Measurements from ENCODE around the gene SPATA9. TPM values are rescaled to one million over a fixed set of nuclear protein-coding genes. Genes with fewer than 3 reads are reported as not detected.
A peak's percentile ranks its signal among the peaks of the same experiment; 100 is the strongest.

The SPATA9 gene
- total RNA-seq, 2 donors from 2014 or later = 0.70 to 2.0 TPM

- DNase-seq = no peak
- WGBS, 2 experiments (ENCODE audit: insufficient coverage in 1 of 2, insufficient read length in 1 of 2) = 86 to 88% methylated on average over 1 to 2 of the region's 2 CpGs
- H3K27ac ChIP-seq (ENCODE audit: low read depth, low read length) = no peak overlapping the region
These were observed 45.0 kb upstream of the SPATA9 start for GRCh38 chr5:95727764-95728191.

GRCh38 chr5:95726811-95727763 lies 44.3 kb upstream of the SPATA9 start:
- Mint-ChIP-seq H3K36me3 (ENCODE audit: low read depth) (peaks cover 4% of the 10 kb centered on the region), H3K27me3 (ENCODE audit: insufficient read depth) (peaks cover 3% of the 10 kb centered on the region), H3K4me1 (peaks cover 58% of the 10 kb centered on the region), H3K9me3 (no peaks in the 10 kb centered on the region), H3K27ac (peak overlapping the region; percentile 13), H3K4me3 (no peak overlapping the region)
- H3K4me3 ChIP-seq (ENCODE audit: low read length) = no peak overlapping the region
- no peak for TF ChIP-seq CTCF (conservative IDR thresholded peaks at IDR 0.05)
- no peaks in the 10 kb centered on the region for H3K27me3 ChIP-seq (ENCODE audit: control insufficient read depth, insufficient read depth, low read length, poor library complexity, severe bottlenecking)
- H3K9me3 ChIP-seq (ENCODE audit: control insufficient read depth, low read length) = no peaks in the 10 kb centered on the region
- DNase-seq = no peak
- no peak overlapping the region for H3K9ac ChIP-seq (ENCODE audit: extremely low read depth, low read length, poor library complexity, severe bottlenecking)
- 80 to 85% methylated on average over 1 to 5 of the region's 5 CpGs for WGBS, 2 experiments (ENCODE audit: insufficient coverage in 1 of 2, insufficient read length in 1 of 2)
- H3K27ac ChIP-seq (ENCODE audit: low read depth, low read length) = no peak overlapping the region
- H3K4me1 ChIP-seq (ENCODE audit: control insufficient read depth, insufficient read depth, low read length) = peaks cover 8% of the 10 kb centered on the region
- H3K36me3 ChIP-seq (ENCODE audit: control insufficient read depth, insufficient read depth, low read length) = peaks cover 56% of the 10 kb centered on the region

More at GRCh38 chr5:95727764-95728191, 45.0 kb upstream of the SPATA9 start:
- Mint-ChIP-seq H3K27me3 (ENCODE audit: insufficient read depth) (peaks cover 7% of the 10 kb centered on the region), H3K4me1 (peaks cover 58% of the 10 kb centered on the region), H3K27ac (no peak overlapping the region), H3K9me3 (no peaks in the 10 kb centered on the region), H3K36me3 (ENCODE audit: low read depth) (peaks cover 9% of the 10 kb centered on the region), H3K4me3 (no peak overlapping the region)
- Histone ChIP-seq H3K9me3 (ENCODE audit: control insufficient read depth, low read length) (no peaks in the 10 kb centered on the region), H3K4me1 (ENCODE audit: control insufficient read depth, insufficient read depth, low read length) (peaks cover 8% of the 10 kb centered on the region), H3K36me3 (ENCODE audit: control insufficient read depth, insufficient read depth, low read length) (peaks cover 60% of the 10 kb centered on the region), H3K4me3 (ENCODE audit: low read length) (no peak overlapping the region), H3K27me3 (ENCODE audit: control insufficient read depth, insufficient read depth, low read length, poor library complexity, severe bottlenecking) (no peaks in the 10 kb centered on the region), H3K9ac (ENCODE audit: extremely low read depth, low read length, poor library complexity, severe bottlenecking) (no peak overlapping the region)
- no peak for TF ChIP-seq CTCF (conservative IDR thresholded peaks at IDR 0.05)

GRCh38 chr5:95725937-95726810 lies 43.4 kb upstream of the SPATA9 start:
- H3K9me3 Mint-ChIP-seq = no peaks in the 10 kb centered on the region
- H3K36me3 Mint-ChIP-seq (ENCODE audit: low read depth) = no peaks in the 10 kb centered on the region
- peaks cover 55% of the 10 kb centered on the region for H3K36me3 ChIP-seq (ENCODE audit: control insufficient read depth, insufficient read depth, low read length)
- peaks cover 8% of the 10 kb centered on the region for H3K4me1 ChIP-seq (ENCODE audit: control insufficient read depth, insufficient read depth, low read length)
- no peak overlapping the region for H3K4me3 ChIP-seq (ENCODE audit: low read length)
- no peaks in the 10 kb centered on the region for H3K27me3 ChIP-seq (ENCODE audit: control insufficient read depth, insufficient read depth, low read length, poor library complexity, severe bottlenecking)
- peaks cover 60% of the 10 kb centered on the region for H3K4me1 Mint-ChIP-seq
- WGBS, 2 experiments (ENCODE audit: insufficient coverage in 1 of 2, insufficient read length in 1 of 2) = 88 to 100% methylated on average over 2 to 4 of the region's 4 CpGs
- H3K9me3 ChIP-seq (ENCODE audit: control insufficient read depth, low read length) = no peaks in the 10 kb centered on the region
- no peaks in the 10 kb centered on the region for H3K27me3 Mint-ChIP-seq (ENCODE audit: insufficient read depth)
- no peak overlapping the region for H3K27ac ChIP-seq (ENCODE audit: low read depth, low read length)
- H3K9ac ChIP-seq (ENCODE audit: extremely low read depth, low read length, poor library complexity, severe bottlenecking) = no peak overlapping the region
- no peak for TF ChIP-seq CTCF (conservative IDR thresholded peaks at IDR 0.05)
- H3K27ac Mint-ChIP-seq = peak overlapping the region; percentile 13
- no peak overlapping the region for H3K4me3 Mint-ChIP-seq
- DNase-seq = no peak

All from endodermal cell (in vitro differentiated cells).